HepG2 (cell line): ENCODE data around the gene UBQLN1. TPM values are rescaled to one million over a fixed set of nuclear protein-coding genes. Genes with fewer than 3 reads are reported as not detected.

ENCODE experiments used
- ATAC-seq: fragments of 200-7000 bp; cut with Tn5 transposase; 3 replicates; pipeline ENCODE4 v1.9.1; 2020; ENCODE audit warnings: mild to moderate bottlenecking, moderate library complexity
- BruUV-seq: library from RNA; stranded (reverse); fragments of 400-500 nt; replicated peaks from 2 replicates; lab custom pipeline; 2021; lab: Mats Ljungman, UMichigan
- CTCF ChIA-PET: fragments of 300-600 bp; formaldehyde crosslinking; extraction: SDS; loops from one replicate; lab custom pipeline; 2021; ENCODE audit warnings: low total read pairs, inconsistent platforms, low intra/inter-chr PET ratio; lab: Yijun Ruan, JAX
- POLR2A ChIA-PET: fragments of 350-600 bp; sonication (Branson Sonifier 250); formaldehyde crosslinking; loops from one replicate; lab custom pipeline; 2020; ENCODE audit warnings: antibody characterized with exemption, inconsistent platforms; lab: Yijun Ruan, JAX
- DNase-seq: peaks from one replicate; pipeline ENCODE4 v3.0.0-alpha.2; 2015; ENCODE audit warnings: low spot score
- FAIRE-seq: peaks from 3 replicates; lab custom pipeline; 2011; peaks lifted over from hg19 to GRCh38; lab: Jason Lieb, UNC
- H2AFZ ChIP-seq: one replicate; pipeline ENCODE4 v1.6.1; 2011; ENCODE audit warnings: low read length, inconsistent platforms
- H3K27ac ChIP-seq: fragments of 300-600 bp; 3 replicates; pipeline ENCODE4 v1.8.0; 2011; ENCODE audit warnings: mixed run types, mild to moderate bottlenecking, mixed read lengths, low read length, inconsistent platforms; ENCODE audit not compliant: insufficient read depth; ENCODE audit errors: extremely low read length
- H3K27me3 ChIP-seq, 2 experiments: fragments of 200-600 bp in 1 of 2; 2 replicates in 1 of 2; 3 replicates in 1 of 2; pipeline versions ENCODE4 v1.6.0 to v1.8.0; 2011; ENCODE audit warnings: low read length in 2 of 2, mild to moderate bottlenecking in 2 of 2, moderate library complexity in 2 of 2, inconsistent platforms in 1 of 2; ENCODE audit not compliant: insufficient read depth in 2 of 2, control insufficient read depth in 1 of 2
- H3K36me3 ChIP-seq, 2 experiments: fragments of 200-600 bp in 1 of 2; replicated peaks in 1 of 2; 2 replicates in 1 of 2; 3 replicates in 1 of 2; pipeline versions ENCODE4 v1.5.1 to v1.8.0; 2011; ENCODE audit warnings: low read length in 2 of 2, inconsistent platforms in 1 of 2; ENCODE audit not compliant: insufficient read depth in 2 of 2, control insufficient read depth in 1 of 2
- H3K4me1 ChIP-seq: 2 replicates; pipeline ENCODE4 v1.5.1; 2012; ENCODE audit warnings: low read length, inconsistent platforms; ENCODE audit not compliant: insufficient read depth
- H3K4me2 ChIP-seq: 2 replicates; pipeline ENCODE4 v1.6.0; 2011; ENCODE audit warnings: low read depth, low read length, inconsistent platforms
- H3K4me3 ChIP-seq, 3 experiments: fragments of 200-600 bp in 1 of 3; sonication (generic), shearing (Covaris generic) in 1 of 3; replicated peaks in 1 of 3; 2 replicates each; pipeline ENCODE4 v1.5.1; 2011 to 2016; ENCODE audit warnings: low read length in 3 of 3, inconsistent platforms in 2 of 3, low read depth in 2 of 3, mild to moderate bottlenecking in 2 of 3, control low read depth in 1 of 3, mixed read lengths in 1 of 3; ENCODE audit not compliant: insufficient read depth in 1 of 3
- H3K79me2 ChIP-seq: one replicate; pipeline ENCODE4 v1.6.1; 2011; ENCODE audit warnings: low read length, inconsistent platforms; ENCODE audit not compliant: insufficient read depth
- H3K9ac ChIP-seq: 2 replicates; pipeline ENCODE4 v1.6.0; 2011; ENCODE audit warnings: mild to moderate bottlenecking, low read depth, low read length, inconsistent platforms; ENCODE audit not compliant: insufficient read depth
- H3K9me3 ChIP-seq: 2 replicates; pipeline ENCODE4 v1.5.1; 2012; ENCODE audit warnings: mild to moderate bottlenecking, low read length
- H4K20me1 ChIP-seq: 2 replicates; pipeline ENCODE4 v1.6.0; 2011; ENCODE audit warnings: inconsistent platforms, mild to moderate bottlenecking, low read length, moderate library complexity; ENCODE audit not compliant: insufficient read depth
- GABPB1 ChIP-seq: IDR thresholded peaks from 2 replicates; pipeline ENCODE4 v1.6.1; 2016; ENCODE audit warnings: mild to moderate bottlenecking, missing genetic modification reagents, moderate library complexity, missing compliant biosample characterization
- GMEB2 ChIP-seq: IDR thresholded peaks from 2 replicates; pipeline ENCODE4 v1.6.1; 2016; ENCODE audit warnings: missing biosample characterization, missing genetic modification reagents, low read depth
- GTF2F1 ChIP-seq: fragments of 150-350 bp; IDR thresholded peaks from 2 replicates; pipeline ENCODE4 v1.6.1; 2014; ENCODE audit warnings: low read length
- HNRNPL ChIP-seq: fragments of 200-400 bp; formaldehyde crosslinking; IDR thresholded peaks from 2 replicates; pipeline ENCODE4 v1.6.1; 2017; ENCODE audit warnings: mild to moderate bottlenecking, low read depth, low read length
- IKZF5 ChIP-seq: IDR thresholded peaks from 2 replicates; pipeline ENCODE4 v1.6.1; 2018; ENCODE audit warnings: missing genetic modification reagents, mild to moderate bottlenecking, missing compliant biosample characterization
- KLF11 ChIP-seq: IDR thresholded peaks from 2 replicates; pipeline ENCODE4 v1.6.1; 2016; ENCODE audit warnings: missing compliant biosample characterization
- NFKB2 ChIP-seq: sonication (generic); formaldehyde crosslinking; IDR thresholded peaks from 2 replicates; pipeline ENCODE4 v1.4.0; 2020; ENCODE audit warnings: missing genetic modification reagents, borderline replicate concordance
- RCOR2 ChIP-seq: IDR thresholded peaks from 2 replicates; pipeline ENCODE4 v1.6.1; 2016; ENCODE audit warnings: missing biosample characterization, missing genetic modification reagents
- RFX1 ChIP-seq: fragments of 450-650 bp; IDR thresholded peaks from 2 replicates; pipeline ENCODE4 v1.6.1; 2017
- RFXANK ChIP-seq: IDR thresholded peaks from 2 replicates; pipeline ENCODE4 v1.6.1; 2016
- TFDP1 ChIP-seq: IDR thresholded peaks from 2 replicates; pipeline ENCODE4 v1.6.1; 2016; ENCODE audit warnings: missing compliant biosample characterization, missing genetic modification reagents, borderline replicate concordance
- ZFX ChIP-seq: sonication (generic); formaldehyde crosslinking; IDR thresholded peaks from 2 replicates; pipeline ENCODE4 v1.4.0; 2020; ENCODE audit warnings: mild to moderate bottlenecking, low read depth, missing genetic modification reagents, moderate library complexity
- ZNF296 ChIP-seq: sonication (generic); formaldehyde crosslinking; conservative IDR thresholded peaks from 2 replicates; pipeline ENCODE4 v1.5.0; 2020; ENCODE audit warnings: mild to moderate bottlenecking, missing genetic modification reagents
- ZNF33A ChIP-seq: sonication (generic); formaldehyde crosslinking; IDR thresholded peaks from 2 replicates; pipeline ENCODE4 v1.5.1; 2020; ENCODE audit warnings: missing genetic modification reagents, mild to moderate bottlenecking, moderate library complexity, borderline replicate concordance
- ZNF597 ChIP-seq: sonication (generic); formaldehyde crosslinking; IDR thresholded peaks from 2 replicates; pipeline ENCODE4 v1.5.0; 2020; ENCODE audit warnings: missing genetic modification reagents
- ZNF607 ChIP-seq: sonication (generic); formaldehyde crosslinking; IDR thresholded peaks from 2 replicates; pipeline ENCODE4 v1.5.1; 2020; ENCODE audit warnings: missing genetic modification reagents, mild to moderate bottlenecking, borderline replicate concordance
- WGBS: methylation state at CpG from one replicate; pipeline ENCODE4 v1.1.6; 2017; ENCODE audit warnings: low lambda C conversion rate; 5-methylcytosine and 5-hydroxymethylcytosine counted together
- in situ Hi-C: cut with HindIII; loops from 2 replicates; pipeline ENCODE4 v1.10.0; 2017; ENCODE audit warnings: low pct_unique_long_range_greater_than_20kb; ENCODE audit not compliant: extremely low pct_ligation_motif_present
- intact Hi-C: fragments of 100-400 bp; cut with micrococcal nuclease; formaldehyde crosslinking; loops from one replicate; pipeline ENCODE4 v1.10.0; 2022; ENCODE audit not compliant: unreplicated experiment
- polyA plus RNA-seq, 8 experiments: library from polyadenylated mRNA; depleted of rRNA in 3 of 8; stranded (reverse) in 7 of 8; unstranded in 1 of 8; fragments of >200 nt; fragmentation: Illumina TruSeq in 4 of 8; extraction: Trizol in 4 of 8; gene quantifications; 2 replicates each; pipeline versions ENCODE4 v1.2.1 to v1.2.3, GENCODE V29; 2011 to 2016; ENCODE audit warnings: low read depth in 4 of 8, missing spikeins in 1 of 8, mixed read lengths in 1 of 8; ENCODE audit not compliant: insufficient read depth in 1 of 8
- total RNA-seq, 5 experiments: library from RNA; depleted of rRNA; stranded (reverse); fragments of >200 nt; fragmentation: Illumina TruSeq; extraction: Trizol; gene quantifications; 2 replicates each; pipeline ENCODE4 v1.2.3, GENCODE V29; 2016; ENCODE audit warnings: low read depth in 1 of 5

Gene UBQLN1
- total and polyA plus RNA-seq, 2 of the 13 experiments (the other 11 are each of a cell fraction or from before 2014, with no cell fraction given), result 78.1 to 83.8 TPM

- CTCF ChIA-PET, result no interaction called here
- H3K4me3 ChIP-seq, result no peak overlapping the region
- ATAC-seq, result no peak
- H3K36me3 ChIP-seq, result peaks cover 11 to 77% of the 10 kb centered on the region in 2 experiments
- FAIRE-seq, result no peak
- no TSS peak for BruUV-seq
- H3K27me3 ChIP-seq, result no peaks in the 10 kb centered on the region
- intact Hi-C loops, result no loop called here
- H3K27ac ChIP-seq, result no peak overlapping the region
- no peak overlapping the region for H3K4me2 ChIP-seq
- WGBS, result over 99% methylated on average over 5 of the region's 5 CpGs
- H3K9me3 ChIP-seq, result no peaks in the 10 kb centered on the region
- DNase-seq, result no peak
- TF ChIP-seq ZNF33A (CRISPR knock-in tag), result no peak
- TF ChIP-seq HNRNPL, result no peak
- TF ChIP-seq NFKB2 (CRISPR knock-in tag), result no peak
- TF ChIP-seq ZNF296 (CRISPR knock-in tag), result no peak
- TF ChIP-seq RFX1, result no peak
- POLR2A ChIA-PET, result no interaction called here
- peaks cover 11% of the 10 kb centered on the region for H3K79me2 ChIP-seq
- no peaks in the 10 kb centered on the region for H4K20me1 ChIP-seq
- H2AFZ ChIP-seq, result no peak overlapping the region
- H3K4me1 ChIP-seq, result no peaks in the 10 kb centered on the region
- in situ Hi-C loops, result no loop called here
- no peak overlapping the region for H3K9ac ChIP-seq
Measured at GRCh38 chr9:83670381-83670780, 37.4 kb downstream of the UBQLN1 start.

GRCh38 chr9:83669067-83669466, 38.7 kb downstream of the UBQLN1 start:
- CTCF ChIA-PET, result no interaction called here
- POLR2A ChIA-PET, result no interaction called here
- no peak for TF ChIP-seq GABPB1 (CRISPR knock-in tag)
- TF ChIP-seq KLF11, result no peak
- TF ChIP-seq IKZF5, result no peak
- no peak for TF ChIP-seq ZNF597 (CRISPR knock-in tag)
- no peak for TF ChIP-seq GMEB2 (CRISPR knock-in tag)
- no peak for TF ChIP-seq RCOR2 (CRISPR knock-in tag)
- no peak for TF ChIP-seq RFXANK (CRISPR knock-in tag)
- TF ChIP-seq ZNF607, result no peak
- TF ChIP-seq ZFX (CRISPR knock-in tag), result no peak
- no peak for TF ChIP-seq TFDP1 (CRISPR knock-in tag)
- no peak for TF ChIP-seq GTF2F1

More at GRCh38 chr9:83669067-83669466, 38.7 kb downstream of the UBQLN1 start:
- BruUV-seq, result no TSS peak
- no peak overlapping the region for H3K4me3 ChIP-seq
- no peaks in the 10 kb centered on the region for H3K9me3 ChIP-seq
- in situ Hi-C loops (no loop called here), intact Hi-C loops (no loop called here)
- H3K4me1 ChIP-seq, result no peaks in the 10 kb centered on the region
- no peak for ATAC-seq
- no peak for FAIRE-seq
- no peaks in the 10 kb centered on the region for H4K20me1 ChIP-seq
- H3K9ac ChIP-seq, result no peak overlapping the region
- 95% methylated on average over 1 of the region's 1 CpG for WGBS
- no peak overlapping the region for H3K4me2 ChIP-seq
- no peaks in the 10 kb centered on the region for H3K27me3 ChIP-seq
- H3K27ac ChIP-seq, result no peak overlapping the region
- peaks cover 15 to 66% of the 10 kb centered on the region in 2 experiments for H3K36me3 ChIP-seq
- H3K79me2 ChIP-seq, result peaks cover 4% of the 10 kb centered on the region
- no peak overlapping the region for H2AFZ ChIP-seq
- no peak for DNase-seq
